Ovary (tissue), 9 donors: ENCODE results near the gene HAL. TPM values are rescaled to one million over a fixed set of nuclear protein-coding genes. Genes with fewer than 3 reads are reported as not detected.

Source experiments
- DNase-seq, 5 donors: peaks; one replicate each; pipeline ENCODE4 v3.0.0-alpha.2; 2019 to 2020
- H3K27ac ChIP-seq, 2 donors: fragments of 200-600 bp; one replicate each; pipeline versions ENCODE4 v1.5.1 to v1.8.0; 2019 to 2022
- H3K27me3 ChIP-seq: fragments of 200-600 bp; one replicate; pipeline ENCODE4 v1.8.0; 2022
- H3K36me3 ChIP-seq: fragments of 200-600 bp; sonication (generic); one replicate; pipeline ENCODE4 v1.5.1; 2019
- H3K4me1 ChIP-seq: one replicate; pipeline ENCODE4 v1.8.1; 2013; ENCODE audit warnings: mild to moderate bottlenecking, moderate library complexity; ENCODE audit not compliant: insufficient read depth
- H3K4me3 ChIP-seq: fragments of 200-600 bp; sonication (generic); one replicate; pipeline ENCODE4 v1.5.1; 2017
- H3K9me3 ChIP-seq, 2 donors: fragments of 200-600 bp in 1 of 2; sonication (generic) in 1 of 2; one replicate each; pipeline versions ENCODE4 v1.5.1 to v1.8.1; 2013 to 2019; ENCODE audit warnings: mild to moderate bottlenecking in 1 of 2, moderate library complexity in 1 of 2
- CTCF ChIP-seq, 3 donors: fragments of 450-650 bp in 2 of 3; fragments of 200-600 bp in 1 of 3; IDR thresholded peaks; one replicate each; pipeline versions ENCODE4 v1.5.1 to v1.8.0; 2016 to 2022; ENCODE audit warnings: antibody characterized with exemption in 3 of 3, mild to moderate bottlenecking in 1 of 3
- EP300 ChIP-seq: sonication (generic); formaldehyde crosslinking; IDR thresholded peaks from one replicate; pipeline ENCODE4 v1.6.1; 2017; ENCODE audit warnings: antibody characterized with exemption
- POLR2A ChIP-seq: fragments of 450-650 bp; IDR thresholded peaks from one replicate; pipeline ENCODE4 v1.6.1; 2017; ENCODE audit warnings: antibody characterized with exemption, mild to moderate bottlenecking, moderate library complexity
- whole genome bisulfite sequencing, 3 donors: extraction: QIAGEN DNeasy Blood & Tissue Kit in 1 of 3; methylation state at CpG; one replicate each; pipeline versions ENCODE4 v1.1.5 to v1.1.7; 2013 to 2017; 5-methylcytosine and 5-hydroxymethylcytosine counted together
- intact Hi-C, 4 donors: fragments of 100-400 bp; cut with DNase I; formaldehyde crosslinking; loops; one replicate each; pipeline versions ENCODE4 v1.11.0 to v1.15.1; 2022 to 2023
- polyA plus RNA-seq, 2 donors: library from polyadenylated mRNA; stranded (reverse); fragments of 200-250 nt in 1 of 2; fragments of 350-450 nt in 1 of 2; fragmentation: Illumina TruSeq in 1 of 2; extraction: RNeasy Lipid Tissue Mini Kit (QIAGEN cat#74804) in 1 of 2; gene quantifications; one replicate each; pipeline ENCODE4 v1.2.3, GENCODE V29; 2013 to 2014
- total RNA-seq, 7 donors: library from RNA; depleted of rRNA in 2 of 7; stranded (reverse); fragments of >200 nt in 2 of 7; fragmentation: NEBNext Ultra II Directional in 3 of 7; extraction: Animal tissue kit (Norgen Biotek cat#: 25700) in 3 of 7; gene quantifications; one replicate each; pipeline versions ENCODE4 v1.1.0 to v1.2.4, GENCODE V29; 2016 to 2023
- donor health status: DM: no; HTN: no; CAD: no; lungs with moderate emphysema.
- donor health status: DM: no; HTN: no; CAD: no.
- donor health status: Bipolar disorder and iron deficiency.
- donor health status: DM: yes; HTN: yes; CAD: no.
- donor health status: DM: no; HTN: no; CAD: no.
- donor health status: DM: yes; HTN: yes; CAD: no.

HAL gene
- total and polyA plus RNA-seq, 9 donors = 0.08 to 2.9 (median 0.64) TPM

GRCh38 chr12:95949477-95950206 is 46.5 kb downstream of the HAL start:
- WGBS, 3 donors = 37 to 49% (median 47%) methylated on average over 4 of the region's 4 CpGs
- DNase-seq = no peak
- Histone ChIP-seq H3K4me1 (no peaks in the 10 kb centered on the region), H3K27me3 (no peaks in the 10 kb centered on the region), H3K36me3 (no peaks in the 10 kb centered on the region), H3K27ac (no peak overlapping the region), H3K9me3 (no peaks in the 10 kb centered on the region), H3K4me3 (no peak overlapping the region)
- TF ChIP-seq POLR2A = no peak
- no peak for TF ChIP-seq EP300
- TF ChIP-seq CTCF (IDR thresholded peaks at IDR 0.05) = no peak
- intact Hi-C loops = no loop called here

GRCh38 chr12:95944108-95944704 is 51.9 kb downstream of the HAL start:
- no peak overlapping the region for H3K27ac ChIP-seq
- H3K4me3 ChIP-seq = no peak overlapping the region
- H3K4me1 ChIP-seq = no peaks in the 10 kb centered on the region
- WGBS, 3 donors = 76 to 82% (median 82%) methylated on average over 10 of the region's 10 CpGs
- intact Hi-C loops = no loop called here
- no peak for DNase-seq
- TF ChIP-seq CTCF (IDR thresholded peaks at IDR 0.05) (no peak), POLR2A (no peak), EP300 (no peak)
- H3K36me3 ChIP-seq = no peaks in the 10 kb centered on the region
- no peaks in the 10 kb centered on the region for H3K27me3 ChIP-seq
- no peaks in the 10 kb centered on the region for H3K9me3 ChIP-seq

- H3K4me1 ChIP-seq = no peaks in the 10 kb centered on the region
- no peaks in the 10 kb centered on the region for H3K9me3 ChIP-seq
- WGBS, 3 donors = 0 to 4% (median 1%) methylated on average over 8 to 38 of the region's 38 CpGs
- intact Hi-C loops = no loop called here
- H3K27ac ChIP-seq = peak within 1 kb of the TSS; percentile 21 to 34
- H3K4me3 ChIP-seq = peak within 1 kb of the TSS; percentile 65
- TF ChIP-seq CTCF (IDR thresholded peaks at IDR 0.05) = peak in 1 of 3 donors; percentile 8
- no peak for TF ChIP-seq POLR2A
- TF ChIP-seq EP300 = no peak
- H3K27me3 ChIP-seq = no peaks in the 10 kb centered on the region
- peak in 4 of 5 donors; percentile 32 to 57 (median 38) for DNase-seq
- no peaks in the 10 kb centered on the region for H3K36me3 ChIP-seq
Observed at GRCh38 chr12:95943330-95943842, 52.8 kb downstream of the HAL start, which contains the start of gene AMDHD1. AMDHD1 (plus strand) TSS chr12:95943331; CDS start chr12:95943399, 68 bp downstream.

GRCh38 chr12:95942524-95943329 is 53.4 kb downstream of the HAL start, which contains the start of gene CCDC38:
CCDC38 (minus strand) TSS chr12:95942614; CDS start chr12:95936509, 6,105 bp downstream.
- Histone ChIP-seq H3K27me3 (no peaks in the 10 kb centered on the region), H3K4me1 (no peaks in the 10 kb centered on the region), H3K27ac (peak within 1 kb of the TSS; percentile 21 to 34), H3K9me3 (no peaks in the 10 kb centered on the region), H3K36me3 (no peaks in the 10 kb centered on the region), H3K4me3 (peak within 1 kb of the TSS; percentile 65)
- intact Hi-C loops = no loop called here
- WGBS, 3 donors = 0 to 1% (median 0%) methylated on average over 51 of the region's 51 CpGs
- TF ChIP-seq POLR2A (no peak), CTCF (IDR thresholded peaks at IDR 0.05) (no peak), EP300 (no peak)
- DNase-seq = peak; percentile 55 to 75 (median 63)
